K562 (cell line): ENCODE data around the gene PRCC. TPM values are rescaled to one million over a fixed set of nuclear protein-coding genes. Genes with fewer than 3 reads are reported as not detected.
A peak's percentile ranks its signal among the peaks of the same experiment; 100 is the strongest.

Experiments
- FOXA3 ChIP-seq, 2 experiments: fragments of 450-650 bp in 1 of 2; sonication (generic) in 1 of 2; formaldehyde crosslinking; IDR thresholded peaks in 1 of 2; conservative IDR thresholded peaks in 1 of 2; 2 replicates each; pipeline versions ENCODE4 v1.4.0 to v1.8.0; 2020 to 2022; ENCODE audit warnings: mild to moderate bottlenecking in 2 of 2, missing genetic modification reagents in 1 of 2
- LCOR ChIP-seq: sonication (generic); formaldehyde crosslinking; IDR thresholded peaks from 2 replicates; pipeline ENCODE4 v1.8.0; 2022; ENCODE audit warnings: mild to moderate bottlenecking, missing genetic modification reagents
- MNT ChIP-seq, 2 experiments: fragments of 450-650 bp; conservative IDR thresholded peaks; 2 replicates each; pipeline ENCODE4 v1.6.1; 2017; ENCODE audit warnings: mild to moderate bottlenecking in 2 of 2, moderate library complexity in 2 of 2
- MXI1 ChIP-seq: IDR thresholded peaks from 2 replicates; pipeline ENCODE4 v1.6.1; 2011; ENCODE audit warnings: low read depth, mild to moderate bottlenecking, improper control_type of control experiment, low read length
- NRF1 ChIP-seq, 2 experiments: fragments of 450-650 bp; IDR thresholded peaks in 1 of 2; conservative IDR thresholded peaks in 1 of 2; 2 replicates each; pipeline ENCODE4 v1.6.1; 2014; ENCODE audit warnings: mild to moderate bottlenecking in 2 of 2
- PHF20 ChIP-seq: fragments of 450-650 bp; IDR thresholded peaks from 2 replicates; pipeline ENCODE4 v1.6.1; 2018; ENCODE audit not compliant: partially characterized antibody
- TAF1 ChIP-seq: IDR thresholded peaks from 2 replicates; pipeline ENCODE4 v1.6.1; 2011; ENCODE audit warnings: mild to moderate bottlenecking, low read length, moderate library complexity; ENCODE audit not compliant: insufficient read depth, control insufficient read depth, severe bottlenecking; ENCODE audit errors: extremely low read depth
- TEAD1 ChIP-seq, 2 experiments: fragments of 450-650 bp in 1 of 2; sonication (generic) in 1 of 2; formaldehyde crosslinking; IDR thresholded peaks; 2 replicates each; pipeline versions ENCODE4 v1.4.0 to v1.8.0; 2020 to 2022; ENCODE audit warnings: mild to moderate bottlenecking in 2 of 2, missing genetic modification reagents in 1 of 2
- ZNF347 ChIP-seq: fragments of 450-650 bp; formaldehyde crosslinking; IDR thresholded peaks from 2 replicates; pipeline ENCODE4 v1.4.0; 2020; ENCODE audit warnings: low read depth, mild to moderate bottlenecking, moderate library complexity
- ZNF436 ChIP-seq: fragments of 250-450, 450-650 bp; sonication (Bioruptor Pico); formaldehyde crosslinking; IDR thresholded peaks from 2 replicates; pipeline ENCODE4 v1.7.0; 2020; ENCODE audit warnings: mild to moderate bottlenecking
- ZNF449 ChIP-seq: fragments of 250-450 bp; sonication (Bioruptor Pico); IDR thresholded peaks from 2 replicates; pipeline ENCODE4 v1.8.0; 2022; ENCODE audit warnings: moderate library complexity, mild to moderate bottlenecking, inconsistent platforms
- ZNF76 ChIP-seq: fragments of 250-450 bp; sonication (Bioruptor Pico); IDR thresholded peaks from 2 replicates; pipeline ENCODE4 v1.4.0; 2020; ENCODE audit warnings: mild to moderate bottlenecking, moderate library complexity, borderline replicate concordance
- ZNF79 ChIP-seq: fragments of 250-450 bp; sonication (Bioruptor Pico); IDR thresholded peaks from 2 replicates; pipeline ENCODE4 v1.4.0; 2020; ENCODE audit warnings: low read depth, mild to moderate bottlenecking, moderate library complexity
- polyA plus RNA-seq, 8 experiments: library from polyadenylated mRNA; depleted of rRNA in 4 of 8; stranded (reverse) in 5 of 8; unstranded in 3 of 8; fragments of >200 nt; fragmentation: Nextera tagmentation in 2 of 8; fragmentation: Illumina TruSeq in 1 of 8; extraction: Ambion mirVana in 2 of 8; extraction: Trizol in 1 of 8; gene quantifications; 2 replicates each; pipeline versions ENCODE4 v1.2.1 to v1.2.3, GENCODE V29; 2011 to 2014; ENCODE audit warnings: inconsistent platforms in 1 of 8, missing spikeins in 1 of 8
- total RNA-seq, 7 experiments: library from RNA; depleted of rRNA in 6 of 7; stranded (reverse); fragments of >200 nt in 6 of 7; fragmentation: Illumina TruSeq in 2 of 7; extraction: Trizol in 2 of 7; gene quantifications; 2 replicates each; pipeline versions ENCODE4 v1.2.1 to v1.2.3, GENCODE V29; 2011 to 2021; ENCODE audit warnings: low replicate concordance in 1 of 7
- TF ChIP-seq, protein P1 (sequence below): fragments of 450-650 bp; formaldehyde crosslinking; IDR thresholded peaks from 2 replicates; pipeline ENCODE4 v1.4.0; 2020; ENCODE audit warnings: mild to moderate bottlenecking
- TF ChIP-seq, protein P2 (sequence below), 2 experiments: IDR thresholded peaks; 2 replicates each; pipeline ENCODE4 v1.6.1; 2011; ENCODE audit warnings: borderline replicate concordance in 1 of 2, control low read depth in 1 of 2, low read depth in 1 of 2, low read length in 1 of 2, mild to moderate bottlenecking in 1 of 2, mixed read lengths in 1 of 2, moderate library complexity in 1 of 2; ENCODE audit not compliant: insufficient read depth in 1 of 2, insufficient read length in 1 of 2, poor library complexity in 1 of 2, severe bottlenecking in 1 of 2; ENCODE audit errors: extremely low read depth in 1 of 2

The PRCC gene
- total and polyA plus RNA-seq, 9 of the 15 experiments (the other 6 are each of a cell fraction or from before 2014, with no cell fraction given) = 23.9 to 201 (median 41.1) TPM

GRCh38 chr1:156728599-156729462 is 38.5 kb upstream of the PRCC start, which contains the start of gene ISG20L2 (continued):
- TF ChIP-seq, protein P1, sequence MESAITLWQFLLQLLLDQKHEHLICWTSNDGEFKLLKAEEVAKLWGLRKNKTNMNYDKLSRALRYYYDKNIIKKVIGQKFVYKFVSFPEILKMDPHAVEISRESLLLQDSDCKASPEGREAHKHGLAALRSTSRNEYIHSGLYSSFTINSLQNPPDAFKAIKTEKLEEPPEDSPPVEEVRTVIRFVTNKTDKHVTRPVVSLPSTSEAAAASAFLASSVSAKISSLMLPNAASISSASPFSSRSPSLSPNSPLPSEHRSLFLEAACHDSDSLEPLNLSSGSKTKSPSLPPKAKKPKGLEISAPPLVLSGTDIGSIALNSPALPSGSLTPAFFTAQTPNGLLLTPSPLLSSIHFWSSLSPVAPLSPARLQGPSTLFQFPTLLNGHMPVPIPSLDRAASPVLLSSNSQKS (CRISPR knock-in tag) = no peak
- TF ChIP-seq TAF1 (peak; percentile 53), ZNF76 (no peak), MXI1 (no peak), ZNF449 (CRISPR knock-in tag) (no peak), ZNF79 (no peak), ZNF347 (CRISPR knock-in tag) (no peak), ZNF436 (CRISPR knock-in tag) (no peak), FOXA3 (CRISPR knock-in tag; conservative IDR thresholded peaks at IDR 0.05 in 1 of 2, IDR thresholded peaks at IDR 0.05 in 1 of 2) (no peak), TEAD1 (CRISPR knock-in tag; IDR thresholded peaks at IDR 0.05) (no peak), LCOR (CRISPR knock-in tag) (no peak), NRF1 (conservative IDR thresholded peaks at IDR 0.05 in 1 of 2, IDR thresholded peaks at IDR 0.05 in 1 of 2) (no peak), PHF20 (peak; percentile 94), MNT (conservative IDR thresholded peaks at IDR 0.05) (peak; percentile 68 to 81; a peak in 3 of 4 replicates)
- TF ChIP-seq, protein P2, sequence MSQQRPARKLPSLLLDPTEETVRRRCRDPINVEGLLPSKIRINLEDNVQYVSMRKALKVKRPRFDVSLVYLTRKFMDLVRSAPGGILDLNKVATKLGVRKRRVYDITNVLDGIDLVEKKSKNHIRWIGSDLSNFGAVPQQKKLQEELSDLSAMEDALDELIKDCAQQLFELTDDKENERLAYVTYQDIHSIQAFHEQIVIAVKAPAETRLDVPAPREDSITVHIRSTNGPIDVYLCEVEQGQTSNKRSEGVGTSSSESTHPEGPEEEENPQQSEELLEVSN (IDR thresholded peaks at IDR 0.05; ENCODE audit: borderline replicate concordance in 1 of 2, extremely low read depth in 1 of 2, insufficient read depth in 1 of 2, insufficient read length in 1 of 2, low read depth in 1 of 2, low read length in 1 of 2, poor library complexity in 1 of 2, severe bottlenecking in 1 of 2) = peak in 1 of 2 experiments; percentile 19
